ENCODE measurements around the gene ACIN1.

The ACIN1 gene

DNA sequence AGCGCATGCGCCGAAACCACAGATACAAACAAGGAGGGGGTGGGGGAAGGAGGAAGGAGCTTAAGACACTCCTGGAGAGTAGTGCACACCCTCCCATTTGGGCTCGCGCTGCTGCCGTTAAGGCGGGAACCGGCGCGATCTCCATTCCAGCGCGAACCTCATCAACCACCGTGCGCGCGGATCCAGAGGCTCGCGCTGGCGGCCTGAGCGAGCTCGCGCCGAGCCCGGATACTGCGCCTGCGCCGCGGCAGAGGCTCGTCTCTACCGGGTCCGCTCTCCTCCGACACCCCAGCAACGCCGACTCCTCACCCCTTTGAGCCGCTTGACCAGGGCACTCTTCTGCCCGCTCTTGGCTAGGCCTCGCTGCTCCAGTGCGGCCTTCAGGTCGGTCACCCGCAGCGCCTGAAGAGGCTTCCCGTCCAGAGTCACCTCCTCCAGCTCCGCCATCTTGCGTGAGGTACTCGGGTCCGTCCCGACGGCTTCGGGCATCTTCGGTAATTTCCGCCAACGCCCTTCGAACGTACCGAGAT is at the start of gene ACIN1:
TSS of gene ACIN1 (minus strand) at position 471 of the 530 bp plus-strand sequence. CDS start at position 447, 24 bp downstream.
- no peak for DNase-seq (ENCODE audit: low read depth)

- no peak for DNase-seq (ENCODE audit: low read depth)
Measured at GRCh38 chr14:23143911-23144310, 49.0 kb upstream of the ACIN1 start.

DNA sequence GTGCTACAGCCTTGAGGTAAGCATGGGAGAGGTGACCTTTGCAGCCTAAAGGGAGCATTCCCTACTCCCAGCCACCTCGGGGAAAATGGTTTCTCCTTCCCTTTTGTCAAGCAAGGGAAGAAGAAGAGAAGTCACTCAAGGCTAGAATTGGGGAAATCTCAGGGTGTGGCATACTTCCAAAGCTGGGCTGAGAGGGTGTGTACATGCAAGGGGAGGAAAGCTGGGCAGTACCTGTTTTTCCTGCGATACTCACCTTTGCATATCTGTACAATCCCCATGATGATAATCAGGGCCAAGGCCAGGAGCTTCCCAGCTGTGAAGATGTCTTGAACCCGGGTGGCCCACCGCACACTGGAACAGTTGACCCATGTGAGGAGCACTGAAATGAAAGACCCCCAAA is 47.9 kb upstream of the ACIN1 start:
- DNase-seq (ENCODE audit: low read depth) = no peak

DNA sequence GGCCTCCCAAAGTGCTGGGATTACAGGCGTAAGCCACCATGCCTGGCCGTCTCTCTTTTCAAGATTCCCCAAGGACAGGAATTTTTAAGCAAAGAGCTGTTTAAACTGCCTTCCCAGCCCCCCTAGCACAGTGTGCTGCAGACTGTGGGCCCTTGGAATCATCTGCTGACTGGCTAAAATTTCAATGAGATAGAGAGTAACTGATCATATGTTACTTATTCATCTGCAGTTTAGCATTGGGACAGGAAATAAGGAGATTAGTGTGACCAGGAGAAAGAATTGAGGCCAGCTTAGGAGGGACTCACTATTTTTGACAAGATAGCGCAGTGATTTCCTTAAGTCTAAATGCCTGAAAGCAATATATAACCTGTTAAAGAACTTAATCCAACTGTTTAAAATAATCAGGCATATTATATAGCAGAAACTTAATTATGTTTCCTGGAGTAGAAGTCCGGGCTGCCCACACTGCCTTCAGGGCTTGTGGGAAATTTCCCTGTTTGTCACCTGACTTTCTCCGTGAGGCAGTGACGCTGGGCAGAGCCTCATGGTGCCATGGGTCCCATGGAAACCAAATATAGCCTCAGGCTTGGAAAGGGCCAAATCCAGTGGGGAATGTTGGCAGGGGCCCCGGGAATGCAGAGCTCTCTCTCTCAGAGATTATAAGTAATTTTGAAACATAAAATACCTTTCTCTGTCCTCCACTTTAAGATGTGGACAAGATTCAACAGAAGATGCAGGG is 46.9 kb upstream of the ACIN1 start:
- no peak for DNase-seq (ENCODE audit: low read depth)

DNA sequence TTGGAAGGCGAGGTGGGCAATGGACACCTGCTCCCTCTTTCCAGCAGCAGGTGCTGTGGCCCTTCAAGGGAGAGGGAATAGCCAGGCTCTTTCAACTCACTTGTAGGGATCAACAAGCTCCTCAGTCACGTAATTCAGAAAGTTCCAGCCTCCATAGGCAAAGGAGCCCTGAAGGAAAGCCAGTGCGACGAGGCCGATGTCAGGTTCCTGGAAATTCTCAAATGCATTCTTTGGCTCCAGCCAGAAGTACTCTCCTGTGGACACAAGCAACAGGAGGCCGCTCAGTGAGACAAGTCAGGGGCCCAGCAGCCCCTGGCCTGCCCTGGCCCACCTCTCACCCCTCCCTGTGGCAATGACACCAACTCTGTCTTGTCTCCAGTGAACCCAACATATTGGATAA is 45.4 kb upstream of the ACIN1 start:
- no peak for DNase-seq (ENCODE audit: low read depth)

- DNase-seq (ENCODE audit: low read depth) = no peak
Measured at GRCh38 chr14:23139874-23140273, 44.9 kb upstream of the ACIN1 start.

GRCh38 chr14:23137813-23138535 is 43.0 kb upstream of the ACIN1 start:
- DNase-seq (ENCODE audit: low read depth) = no peak

GRCh38 chr14:23137192-23137812 is 42.4 kb upstream of the ACIN1 start:
- DNase-seq (ENCODE audit: low read depth) = no peak

GRCh38 chr14:23136566-23137133 is 41.7 kb upstream of the ACIN1 start:
- DNase-seq (ENCODE audit: low read depth) = no peak

- no peak for DNase-seq (ENCODE audit: low read depth)
Measured at GRCh38 chr14:23132970-23133369, 38.0 kb upstream of the ACIN1 start.

DNA sequence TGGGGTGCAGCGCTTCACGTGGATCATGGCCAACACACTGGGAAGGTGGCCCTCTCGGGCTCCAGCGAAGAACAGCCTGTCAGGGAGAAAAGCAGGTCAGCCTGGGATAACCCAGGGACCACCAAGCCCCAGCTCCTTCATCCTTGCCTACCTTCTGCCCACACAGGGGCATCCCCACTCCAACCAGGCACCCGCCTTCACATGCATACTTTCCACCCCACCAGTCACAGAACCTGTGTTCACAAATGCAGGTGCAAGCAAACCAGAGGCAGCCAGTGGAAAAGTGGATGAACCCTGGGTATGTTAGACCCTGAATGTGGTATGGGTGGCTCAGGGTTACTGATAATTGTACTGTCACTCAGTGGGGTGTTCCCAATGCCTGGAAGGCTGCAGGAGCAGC is 36.5 kb upstream of the ACIN1 start:
- no peak for DNase-seq (ENCODE audit: low read depth)

- DNase-seq (ENCODE audit: low read depth) = no peak
Measured at GRCh38 chr14:23130871-23131270, 35.9 kb upstream of the ACIN1 start.

- no peak for DNase-seq (ENCODE audit: low read depth)
Measured at GRCh38 chr14:23129759-23130316, 34.9 kb upstream of the ACIN1 start.

GRCh38 chr14:23128969-23129758 is 34.2 kb upstream of the ACIN1 start:
- DNase-seq (ENCODE audit: low read depth) = no peak

GRCh38 chr14:23127861-23128260 is 32.9 kb upstream of the ACIN1 start:
- DNase-seq (ENCODE audit: low read depth) = no peak

DNA sequence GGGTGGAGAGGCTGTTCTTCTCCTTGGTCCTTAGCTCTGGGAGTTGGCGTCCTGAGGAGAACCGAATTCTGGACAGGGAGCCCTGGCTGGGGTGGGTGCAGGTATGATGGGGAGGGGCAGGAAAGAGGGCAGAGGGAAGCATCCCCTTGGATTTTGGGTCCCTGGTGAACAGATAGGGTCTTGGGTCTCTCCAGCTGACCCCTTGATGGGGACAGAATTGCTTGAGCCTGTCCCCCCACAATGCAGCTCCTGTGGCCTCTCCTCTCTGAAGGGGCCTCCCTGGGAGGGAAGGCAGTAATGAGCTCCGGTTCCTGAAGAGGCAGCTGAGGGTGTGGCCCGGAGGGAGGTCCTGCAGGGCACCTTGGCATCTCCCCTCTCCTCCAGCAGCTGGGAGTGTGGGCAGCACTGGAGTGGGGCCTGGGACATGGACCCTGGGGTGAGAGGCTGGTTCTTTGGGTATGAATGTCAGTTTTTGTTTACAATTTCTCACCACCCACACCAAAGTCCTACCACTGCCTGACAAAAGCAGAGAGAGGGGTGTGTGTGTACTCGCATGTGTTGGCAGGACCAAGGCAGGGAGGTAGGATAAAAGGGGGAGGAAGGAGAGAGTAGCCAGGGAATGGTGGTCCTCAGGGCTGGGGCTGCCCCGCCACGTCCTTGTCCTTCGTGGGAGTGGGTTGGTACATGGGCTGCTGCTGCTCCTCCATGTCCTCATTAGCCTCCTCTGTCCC is 31.8 kb upstream of the ACIN1 start:
- no peak for DNase-seq (ENCODE audit: low read depth)

GRCh38 chr14:23125933-23126524 is 31.1 kb upstream of the ACIN1 start:
- DNase-seq (ENCODE audit: low read depth) = no peak

GRCh38 chr14:23125011-23125410 is 30.1 kb upstream of the ACIN1 start:
- no peak for DNase-seq (ENCODE audit: low read depth)

GRCh38 chr14:23124337-23124954 is 29.5 kb upstream of the ACIN1 start:
- no peak for DNase-seq (ENCODE audit: low read depth)

DNA sequence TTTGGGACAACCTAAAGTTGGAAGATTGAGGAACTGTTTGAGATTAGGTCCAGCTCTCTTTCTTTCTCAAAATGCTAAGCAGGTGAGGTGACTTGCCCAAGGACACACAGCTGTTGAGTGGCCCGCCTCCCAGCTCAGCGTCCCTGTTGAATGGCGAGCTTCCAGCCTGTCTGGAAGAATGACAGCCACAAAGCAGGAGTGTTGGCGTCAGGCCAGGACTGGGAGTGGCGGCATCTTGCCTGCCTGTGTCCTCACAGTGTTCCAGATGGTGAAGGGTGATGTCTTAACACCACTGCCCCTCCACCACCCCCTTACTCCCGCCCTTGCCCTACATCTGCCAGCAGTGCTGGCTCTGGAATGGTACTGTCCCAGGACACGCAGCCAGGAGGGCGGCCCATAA is 28.5 kb upstream of the ACIN1 start:
- no peak for DNase-seq (ENCODE audit: low read depth)
